Suppressor macrophage treated with lipopolysaccharide for 1 hour (primary cell): ENCODE measurements around the gene RPL35.
A peak's percentile ranks its signal among the peaks of the same experiment; 100 is the strongest.

Experiments used
- DNase-seq, 3 donors: peaks; one replicate each; pipeline ENCODE4 v3.0.0-alpha.2; 2020 to 2022

RPL35 gene

GRCh38 chr9:124861342-124862229 lies at the start of gene RPL35, which contains the start of gene ARPC5L:
TSS of gene RPL35 (minus strand) at chr9:124861957. CDS start at chr9:124861912, 45 bp downstream.
TSS of gene ARPC5L (plus strand) at chr9:124862130. CDS start at chr9:124869291, 7,161 bp downstream.
- DNase-seq = peak; percentile 96 to 99 (median 98)

DNA sequence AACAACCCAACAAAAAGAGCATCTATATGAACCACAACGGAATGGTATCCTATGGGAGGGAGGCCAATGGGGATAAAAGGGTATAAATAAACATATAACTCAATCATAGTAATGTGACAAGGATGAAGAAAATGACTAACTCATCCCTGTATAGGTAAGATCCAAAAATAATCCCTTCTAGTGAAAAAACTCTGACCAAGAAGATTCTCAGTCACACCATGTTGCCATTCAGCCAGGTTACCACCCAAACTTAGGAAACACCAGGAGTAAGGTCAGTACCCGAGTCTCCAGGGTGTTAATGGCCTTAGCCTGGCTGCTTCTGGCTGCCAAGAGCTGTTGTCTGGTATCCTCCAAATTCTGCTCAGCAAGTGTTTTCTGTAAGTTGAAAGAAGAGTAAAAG lies 46.3 kb upstream of the RPL35 start:
- no peak for DNase-seq

DNA sequence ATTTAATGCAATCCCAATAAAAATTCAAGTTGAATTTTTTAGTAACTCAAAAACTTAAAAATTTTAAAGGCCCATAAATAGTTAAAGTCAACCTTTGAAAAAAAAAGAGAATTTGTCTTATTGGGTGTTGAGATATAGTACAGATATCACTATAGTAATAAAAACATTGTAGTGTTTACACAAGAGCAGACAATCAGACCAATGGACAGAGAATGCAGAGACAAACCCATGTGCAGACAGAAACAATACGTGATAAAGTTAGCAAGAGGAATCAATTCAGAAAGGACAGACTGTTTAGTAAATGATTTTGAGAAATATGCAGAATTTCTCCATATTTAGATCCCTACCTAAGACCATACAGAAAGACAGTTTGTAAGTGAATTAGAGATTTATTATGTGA lies 45.2 kb upstream of the RPL35 start:
- no peak for DNase-seq

- DNase-seq = no peak
Measured at GRCh38 chr9:124899845-124900244, 38.1 kb upstream of the RPL35 start.

- DNase-seq = no peak
Measured at GRCh38 chr9:124897570-124898460, 36.1 kb upstream of the RPL35 start.

GRCh38 chr9:124894741-124895170 lies 33.0 kb upstream of the RPL35 start:
- DNase-seq = peak; percentile 17 to 43 (median 20)

DNA sequence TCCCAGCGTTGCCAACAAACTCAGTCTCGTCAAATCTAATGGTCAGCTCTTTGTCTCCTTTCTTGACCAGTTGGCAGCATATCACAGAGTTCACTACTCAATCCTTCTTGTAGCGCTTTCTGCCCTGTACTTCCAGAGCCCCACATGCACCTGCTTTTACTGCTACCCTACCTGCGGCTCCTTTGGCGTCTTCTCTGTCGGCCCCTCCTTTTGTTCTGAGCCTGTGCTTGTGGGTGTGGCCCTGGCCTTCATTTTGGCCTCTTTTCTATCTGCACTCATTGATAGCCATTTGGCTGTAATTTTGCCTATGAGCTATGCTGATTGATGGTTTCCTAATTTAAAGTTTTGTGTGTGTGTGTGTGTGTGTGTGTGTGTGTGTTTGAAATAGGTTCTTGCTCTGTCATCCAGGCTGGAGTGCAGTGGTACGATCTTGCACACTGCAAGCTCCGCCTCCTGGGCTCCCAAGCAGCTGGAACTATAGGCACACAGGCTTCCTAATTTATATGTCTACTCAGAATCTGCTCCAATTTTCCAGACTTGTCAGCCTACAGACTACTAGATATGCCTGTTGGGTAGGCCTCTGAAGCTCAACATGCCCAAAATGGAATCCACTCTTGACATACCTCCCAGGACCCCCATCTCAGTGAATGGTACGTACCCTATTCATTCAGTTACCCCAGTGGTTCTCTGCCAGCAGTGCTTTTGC lies 32.4 kb upstream of the RPL35 start:
- no peak for DNase-seq

DNA sequence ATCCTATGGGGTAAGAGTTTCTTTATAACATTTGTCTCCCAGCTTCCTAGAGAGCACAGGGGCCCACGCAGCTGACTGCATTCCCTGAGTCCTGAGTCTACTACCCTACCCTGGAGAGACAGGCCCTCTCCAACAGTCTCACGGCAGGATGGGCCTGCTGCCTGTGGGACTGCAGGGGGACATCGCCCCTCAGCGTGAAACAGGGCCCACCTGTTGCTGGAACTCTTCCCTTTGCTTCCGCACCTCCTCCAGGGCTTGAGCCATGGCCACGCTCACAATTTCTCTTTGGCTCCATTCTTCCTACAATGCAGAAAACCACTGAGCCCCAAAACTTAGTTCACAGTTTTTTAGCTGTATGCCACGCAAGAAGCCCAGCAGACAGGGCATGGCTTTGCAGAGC lies 28.4 kb upstream of the RPL35 start:
- DNase-seq = no peak

DNA sequence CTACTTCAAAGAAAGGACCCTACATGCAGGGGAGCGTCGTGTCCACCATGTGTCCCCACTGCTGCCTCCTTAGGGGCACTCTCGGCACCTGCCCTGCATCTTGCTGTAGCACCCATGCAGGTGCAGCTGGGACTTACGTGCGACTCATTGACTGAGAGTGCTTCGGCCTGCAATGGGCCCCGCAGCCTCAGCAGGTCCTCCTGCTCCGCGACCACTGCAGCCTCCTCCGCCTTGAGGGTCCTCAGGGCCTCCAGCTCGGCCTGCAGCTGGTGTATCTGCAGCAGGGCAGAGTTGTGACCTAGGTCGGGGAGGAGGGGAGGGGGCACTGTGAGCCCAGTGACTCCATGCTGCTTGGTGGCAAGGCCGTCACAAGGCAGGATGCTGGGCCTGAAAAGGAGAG lies 27.2 kb upstream of the RPL35 start:
- DNase-seq = no peak

DNA sequence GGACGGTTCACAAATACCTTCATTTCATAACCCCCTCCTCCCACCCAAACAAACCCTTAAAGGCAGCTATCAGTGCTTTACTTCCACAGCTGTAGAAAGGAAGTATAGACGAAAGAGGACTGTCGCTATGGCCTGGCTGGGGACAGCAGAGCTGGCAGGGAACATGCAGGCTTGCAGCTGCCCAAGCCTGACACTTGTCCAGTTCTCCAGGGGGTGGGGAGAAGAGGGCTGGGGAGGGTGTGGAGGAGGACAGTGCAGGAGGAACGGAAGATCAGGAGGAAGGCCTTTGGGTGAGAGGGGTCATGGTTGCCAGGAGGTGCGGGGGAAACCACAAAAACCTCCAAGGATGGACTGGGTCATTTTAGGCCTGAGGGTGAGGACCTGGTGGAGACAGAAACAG lies 26.1 kb upstream of the RPL35 start:
- no peak for DNase-seq

GRCh38 chr9:124886866-124887492 lies 25.2 kb upstream of the RPL35 start:
- DNase-seq = no peak

- DNase-seq = no peak
Measured at GRCh38 chr9:124886461-124886860, 24.7 kb upstream of the RPL35 start.

DNA sequence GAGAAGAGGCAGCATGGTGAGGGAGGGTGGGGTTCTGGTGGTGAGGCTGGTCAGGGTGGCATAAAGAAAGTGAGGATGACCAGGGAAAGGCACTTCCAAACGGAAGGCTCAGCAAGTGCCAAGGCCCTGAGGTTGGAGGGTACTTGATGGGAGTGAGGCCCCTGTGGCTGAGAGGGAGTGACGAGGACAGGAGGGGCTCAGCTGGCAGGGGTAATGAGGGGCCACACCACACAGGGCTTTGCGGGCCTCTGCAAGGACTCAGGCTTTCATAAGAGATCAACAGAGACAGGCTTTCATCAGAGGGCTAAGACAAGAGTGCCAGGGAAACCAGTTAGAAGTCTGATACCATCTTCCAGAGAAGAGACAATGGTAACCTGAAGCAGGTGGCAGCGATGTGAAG lies 23.8 kb upstream of the RPL35 start:
- no peak for DNase-seq

GRCh38 chr9:124884376-124884775 lies 22.6 kb upstream of the RPL35 start:
- no peak for DNase-seq

- DNase-seq = no peak
Measured at GRCh38 chr9:124882231-124882630, 20.5 kb upstream of the RPL35 start.

- DNase-seq = peak in 1 of 3 donors; percentile 3
Measured at GRCh38 chr9:124881138-124881743, 19.5 kb upstream of the RPL35 start.

DNA sequence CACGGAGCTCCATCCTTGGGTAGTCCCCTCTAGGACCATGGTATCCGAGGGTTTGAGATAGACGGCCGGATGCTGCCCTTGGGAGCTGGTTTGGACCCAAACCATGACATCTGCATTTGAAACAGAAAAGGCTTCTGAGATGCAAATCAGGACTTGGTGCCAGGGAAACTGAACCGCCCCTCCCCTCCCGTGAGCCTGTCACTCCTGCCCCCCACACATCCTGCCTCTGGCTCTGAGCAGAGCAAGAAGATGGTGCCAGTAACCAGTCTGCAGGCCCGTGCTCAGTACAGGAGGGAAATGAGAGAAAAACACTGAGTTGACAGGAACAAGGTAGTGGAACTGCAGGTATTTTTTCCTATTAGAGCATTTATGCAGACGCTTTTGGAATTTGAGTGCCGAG lies 18.7 kb upstream of the RPL35 start:
- DNase-seq = peak in 1 of 3 donors; percentile 15

DNA sequence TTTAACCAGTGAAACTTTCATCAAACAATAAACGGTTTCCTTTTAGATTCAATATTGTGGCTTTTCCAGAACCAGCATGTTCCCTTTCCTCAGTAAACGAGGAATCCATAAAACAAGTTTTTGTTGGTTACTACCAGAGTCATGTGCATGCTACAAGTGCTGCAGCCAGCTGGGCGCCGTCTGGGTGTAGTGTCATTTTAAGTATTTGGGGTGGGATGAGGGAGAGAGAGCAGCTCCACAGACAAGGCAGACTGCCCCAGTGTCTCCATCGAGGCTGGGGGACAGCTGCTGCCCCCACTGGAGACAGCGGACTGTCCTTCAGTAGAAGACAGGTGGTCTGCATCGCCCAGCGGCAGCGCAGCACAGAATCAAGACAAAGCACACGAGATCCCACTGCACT lies 17.5 kb upstream of the RPL35 start:
- peak in 1 of 3 donors; percentile 17 for DNase-seq

- DNase-seq = no peak
Measured at GRCh38 chr9:124878518-124878917, 16.8 kb upstream of the RPL35 start.

DNA sequence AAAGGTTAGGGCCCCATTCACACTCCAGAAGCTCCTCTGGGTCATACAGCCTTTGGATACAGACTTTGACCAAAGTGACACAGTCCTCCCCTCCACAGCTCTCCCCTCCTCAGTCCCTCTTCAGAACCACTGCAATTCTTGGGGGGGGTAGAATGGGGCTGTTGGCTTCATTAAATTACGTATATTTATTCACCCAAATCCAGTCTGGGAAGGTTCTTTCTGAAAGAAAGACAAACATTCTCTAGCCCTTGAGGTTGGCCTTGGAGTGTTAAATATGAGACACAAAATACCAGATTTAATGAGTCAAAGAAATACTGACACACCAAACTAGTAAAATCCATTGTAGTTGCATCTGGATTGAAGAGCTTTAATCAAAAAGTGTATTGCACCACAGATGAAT lies 16.3 kb upstream of the RPL35 start:
- no peak for DNase-seq

DNA sequence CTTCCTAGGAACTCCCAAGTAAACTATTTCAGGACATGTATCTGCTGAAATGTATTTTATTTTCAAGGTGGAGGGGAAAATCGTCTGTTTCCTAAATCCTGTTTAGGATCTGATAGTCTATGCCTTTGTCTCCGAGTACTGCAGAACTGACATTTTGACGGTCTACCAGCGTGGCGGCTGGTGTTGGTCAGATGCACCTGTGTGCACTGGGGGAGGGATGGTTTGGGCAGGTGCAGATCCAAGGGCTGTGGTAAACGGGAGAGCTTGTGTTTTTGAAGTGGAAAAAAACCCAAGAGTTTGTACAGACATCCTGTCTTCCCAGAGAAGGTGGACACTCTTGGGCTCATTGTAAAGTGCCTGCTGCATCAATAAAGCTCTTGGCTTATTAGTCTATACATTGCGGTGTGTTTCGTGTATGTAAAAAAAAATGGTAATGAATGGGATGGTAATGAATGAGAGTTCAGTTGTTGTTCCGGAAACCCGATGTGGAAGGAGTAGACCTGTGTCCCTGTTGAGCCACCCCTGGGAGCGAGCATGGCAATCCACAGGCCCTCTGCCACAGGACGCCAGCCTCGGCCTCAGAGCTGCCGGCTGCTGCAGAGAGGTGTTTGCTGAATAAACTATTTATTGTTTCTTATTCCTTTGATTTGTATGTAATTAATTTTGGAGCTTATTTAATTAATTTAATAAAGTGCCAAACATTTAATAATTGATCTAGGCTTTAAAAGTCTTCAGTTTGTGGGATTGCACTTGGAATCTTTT lies 15.4 kb upstream of the RPL35 start:
- DNase-seq = no peak
